ENCODE results near the gene MTRF1L.

The MTRF1L gene

DNA sequence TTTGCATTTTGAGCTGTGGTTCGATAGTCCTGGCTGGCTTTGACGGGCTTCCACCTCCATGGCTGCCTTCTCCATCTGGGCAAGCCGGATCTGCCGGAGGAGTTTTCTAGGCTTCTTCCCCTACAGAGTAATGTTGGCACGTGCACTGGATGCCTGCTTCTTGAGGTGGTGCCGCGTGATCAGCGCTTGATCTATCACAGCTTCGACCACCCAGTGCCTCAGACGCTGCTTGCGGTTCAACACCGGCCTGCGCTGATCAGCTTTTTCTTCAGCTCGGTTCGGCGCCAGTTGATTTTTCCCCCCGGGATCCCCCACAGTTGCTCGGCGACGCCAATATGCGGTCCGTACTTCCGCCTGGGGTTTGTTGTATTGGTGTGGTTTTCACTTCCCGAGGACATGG, 43.2 kb downstream of the MTRF1L start:
- Mint-ChIP-seq H3K4me1 (no peaks in the 10 kb centered on the region), H3K27me3 (peaks cover 49% of the 10 kb centered on the region), H3K27ac (no peak overlapping the region), H3K36me3 (no peaks in the 10 kb centered on the region), H3K9me3 (no peaks in the 10 kb centered on the region), H3K4me3 (no peak overlapping the region)
- ATAC-seq = no peak

DNA sequence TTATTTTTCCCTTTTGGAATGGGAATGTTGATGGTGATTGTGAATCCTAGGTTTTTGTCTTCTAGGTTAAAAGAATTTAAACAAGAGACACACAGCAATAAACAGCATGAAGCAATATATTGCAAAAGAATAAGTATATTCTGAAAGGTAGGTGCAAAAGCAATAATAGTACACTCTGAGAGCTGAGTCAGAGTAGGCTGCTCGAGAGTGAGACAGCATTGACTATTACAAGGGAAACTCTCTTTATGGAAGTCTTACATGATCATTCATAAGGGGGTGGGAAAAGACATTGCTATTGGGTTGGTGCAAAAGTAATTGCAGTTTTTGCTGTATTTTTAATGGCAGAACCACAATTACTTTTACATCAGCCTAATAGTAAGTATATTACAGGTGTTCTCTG, 44.7 kb downstream of the MTRF1L start:
- H3K4me1 Mint-ChIP-seq = no peaks in the 10 kb centered on the region
- no peak overlapping the region for H3K4me3 Mint-ChIP-seq
- H3K27me3 Mint-ChIP-seq = peaks cover 49% of the 10 kb centered on the region
- H3K36me3 Mint-ChIP-seq = no peaks in the 10 kb centered on the region
- no peak overlapping the region for H3K27ac Mint-ChIP-seq
- H3K9me3 Mint-ChIP-seq = no peaks in the 10 kb centered on the region
- no peak for ATAC-seq

DNA sequence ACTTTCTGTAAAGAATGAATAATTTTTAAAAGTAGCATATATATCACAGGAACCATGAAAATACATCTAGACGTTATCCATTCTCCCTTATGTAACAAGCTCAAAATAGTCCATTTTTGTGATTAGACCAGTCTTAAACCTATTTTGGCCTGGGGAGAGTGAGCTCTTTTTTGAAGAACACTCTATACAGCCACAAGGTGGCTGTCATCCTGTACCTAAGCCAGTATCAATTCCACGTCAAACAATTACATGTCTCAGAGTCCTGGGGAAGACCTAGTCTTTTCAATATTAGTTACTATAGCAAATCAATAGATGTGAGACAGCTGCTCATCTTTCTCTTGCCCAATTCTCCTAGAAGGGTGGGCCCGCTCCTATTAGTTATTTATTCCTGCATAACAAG, 48.1 kb downstream of the MTRF1L start:
- Mint-ChIP-seq H3K4me1 (no peaks in the 10 kb centered on the region), H3K4me3 (no peak overlapping the region), H3K27ac (no peak overlapping the region), H3K27me3 (peaks cover 34% of the 10 kb centered on the region), H3K9me3 (no peaks in the 10 kb centered on the region), H3K36me3 (no peaks in the 10 kb centered on the region)
- no peak for ATAC-seq

DNA sequence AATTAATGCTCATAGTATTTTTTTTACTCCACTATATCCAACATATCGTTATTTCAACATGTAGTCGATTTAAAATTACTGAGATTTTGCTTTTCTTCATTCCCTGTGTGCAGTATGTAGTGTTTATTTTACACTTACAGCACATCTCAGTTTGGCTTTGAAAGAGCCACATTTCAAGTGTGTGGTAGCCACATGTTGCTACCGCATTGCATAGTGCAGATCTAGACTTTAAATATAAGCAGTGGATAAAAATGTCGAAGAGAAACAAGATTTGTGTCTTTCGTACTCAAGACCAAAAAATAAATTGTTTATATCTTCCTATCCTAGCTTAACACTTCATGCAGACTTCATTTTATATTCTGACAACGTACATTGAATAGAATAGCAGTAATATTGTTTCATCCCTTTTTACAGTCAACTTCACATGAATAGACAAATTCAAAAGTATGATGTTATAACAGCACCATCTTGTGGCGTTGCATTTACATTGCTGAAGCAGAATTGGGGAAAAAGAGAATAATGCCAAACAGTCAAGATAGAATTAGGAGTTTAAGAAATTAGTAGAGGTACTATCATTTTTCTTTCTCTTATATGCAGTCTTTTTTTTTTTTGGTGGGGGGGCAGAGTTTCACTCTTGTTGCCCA, 49.5 kb downstream of the MTRF1L start:
- Mint-ChIP-seq H3K9me3 (no peaks in the 10 kb centered on the region), H3K27ac (no peak overlapping the region), H3K27me3 (peaks cover 24% of the 10 kb centered on the region), H3K36me3 (no peaks in the 10 kb centered on the region), H3K4me1 (peaks cover 5% of the 10 kb centered on the region), H3K4me3 (no peak overlapping the region)
- no peak for ATAC-seq

DNA sequence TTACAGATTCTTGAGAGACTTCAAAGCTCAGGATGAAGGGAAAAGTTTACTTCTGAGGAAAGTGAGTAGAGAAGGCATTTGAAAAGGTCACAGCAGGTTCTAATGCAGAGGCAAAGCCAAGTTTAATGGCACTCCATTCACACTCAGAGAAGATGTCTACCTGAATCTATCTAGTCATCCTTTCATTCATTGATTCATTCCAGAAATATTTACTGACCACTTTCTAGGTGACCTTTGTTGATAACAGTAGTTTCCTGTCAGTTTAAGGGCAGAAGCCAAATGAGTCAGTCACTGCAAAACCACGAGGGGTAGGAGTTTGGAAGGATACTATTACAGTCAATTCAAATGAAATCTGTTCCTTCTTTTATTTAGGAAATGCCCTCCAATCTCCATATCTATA, 50.5 kb downstream of the MTRF1L start:
- H3K4me3 Mint-ChIP-seq = no peak overlapping the region
- H3K4me1 Mint-ChIP-seq = peaks cover 9% of the 10 kb centered on the region
- no peak overlapping the region for H3K27ac Mint-ChIP-seq
- ATAC-seq = no peak
- H3K36me3 Mint-ChIP-seq = no peaks in the 10 kb centered on the region
- H3K9me3 Mint-ChIP-seq = no peaks in the 10 kb centered on the region
- H3K27me3 Mint-ChIP-seq = peaks cover 19% of the 10 kb centered on the region

DNA sequence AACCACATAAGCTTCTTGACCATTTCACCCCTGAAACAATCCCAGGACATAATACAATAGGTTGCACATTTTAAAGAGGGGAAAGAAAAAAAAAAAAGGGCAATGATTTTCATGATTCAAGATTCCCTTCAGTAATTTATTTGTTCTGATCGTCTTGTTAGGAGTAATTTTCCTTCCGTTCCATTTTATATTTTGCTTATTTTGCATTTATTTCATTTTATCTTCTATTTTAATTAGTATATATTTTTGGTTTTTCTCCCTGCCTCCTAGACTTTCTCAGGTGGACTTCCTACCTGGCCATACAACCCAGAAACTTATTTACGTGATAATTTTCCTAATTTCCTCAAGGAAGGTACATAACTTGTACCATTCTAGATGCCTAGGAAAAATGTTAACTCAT, 52.3 kb downstream of the MTRF1L start:
- Mint-ChIP-seq H3K9me3 (no peaks in the 10 kb centered on the region), H3K27me3 (peaks cover 8% of the 10 kb centered on the region), H3K36me3 (no peaks in the 10 kb centered on the region), H3K27ac (no peak overlapping the region), H3K4me3 (no peak overlapping the region), H3K4me1 (peaks cover 9% of the 10 kb centered on the region)
- no peak for ATAC-seq

DNA sequence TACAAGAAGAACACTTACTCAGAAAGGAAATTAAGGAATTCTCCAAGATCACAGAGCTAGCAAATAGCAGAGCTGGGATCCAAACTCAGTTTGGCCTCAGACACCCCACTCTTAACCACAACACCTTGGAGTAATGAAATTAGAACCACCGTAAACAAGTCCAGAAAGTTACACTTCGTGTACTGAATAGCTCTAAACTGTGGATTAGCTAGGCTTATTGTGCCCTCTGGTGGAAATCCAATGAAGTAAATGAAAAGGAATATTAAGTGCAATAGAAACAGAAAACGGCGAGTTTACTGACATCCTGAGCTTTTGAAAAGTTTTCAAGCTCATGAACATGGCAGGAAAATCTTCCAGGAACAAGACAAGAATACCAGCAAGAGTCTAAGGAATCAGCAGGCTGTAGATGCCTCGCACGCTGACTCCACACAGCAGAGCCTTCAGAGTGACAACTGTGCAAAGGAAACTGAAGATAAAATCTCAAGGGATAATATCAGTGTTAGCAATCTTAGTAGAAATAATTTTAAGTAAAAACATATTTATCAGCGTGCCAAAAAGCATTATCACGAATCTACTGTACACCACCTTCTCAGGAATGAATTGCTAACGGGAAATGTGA, 54.2 kb downstream of the MTRF1L start:
- Mint-ChIP-seq H3K27ac (no peak overlapping the region), H3K27me3 (peaks cover 8% of the 10 kb centered on the region), H3K36me3 (no peaks in the 10 kb centered on the region), H3K9me3 (no peaks in the 10 kb centered on the region), H3K4me1 (peaks cover 9% of the 10 kb centered on the region), H3K4me3 (no peak overlapping the region)
- ATAC-seq = no peak

DNA sequence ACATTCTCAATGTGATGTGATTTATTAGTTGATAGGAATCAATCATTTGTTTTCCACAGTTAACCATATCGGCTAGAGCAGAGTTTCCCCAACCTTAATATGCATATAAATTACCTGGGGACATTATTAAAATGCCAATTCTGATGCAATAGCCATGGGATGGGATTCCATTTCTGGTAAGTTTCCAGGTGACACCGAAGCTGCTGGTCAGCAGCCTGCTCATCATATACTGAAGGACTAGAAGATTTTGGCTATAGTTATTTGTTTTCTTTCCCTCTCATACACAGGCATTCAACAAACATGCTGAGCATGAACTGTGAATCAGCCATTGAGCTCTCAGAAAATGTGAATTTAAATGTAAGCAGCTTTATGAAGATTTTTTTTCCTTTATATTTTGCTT, 55.5 kb downstream of the MTRF1L start:
- H3K27me3 Mint-ChIP-seq = peaks cover 8% of the 10 kb centered on the region
- no peak overlapping the region for H3K27ac Mint-ChIP-seq
- no peak for ATAC-seq
- H3K9me3 Mint-ChIP-seq = no peaks in the 10 kb centered on the region
- no peaks in the 10 kb centered on the region for H3K36me3 Mint-ChIP-seq
- no peak overlapping the region for H3K4me3 Mint-ChIP-seq
- peaks cover 9% of the 10 kb centered on the region for H3K4me1 Mint-ChIP-seq

DNA sequence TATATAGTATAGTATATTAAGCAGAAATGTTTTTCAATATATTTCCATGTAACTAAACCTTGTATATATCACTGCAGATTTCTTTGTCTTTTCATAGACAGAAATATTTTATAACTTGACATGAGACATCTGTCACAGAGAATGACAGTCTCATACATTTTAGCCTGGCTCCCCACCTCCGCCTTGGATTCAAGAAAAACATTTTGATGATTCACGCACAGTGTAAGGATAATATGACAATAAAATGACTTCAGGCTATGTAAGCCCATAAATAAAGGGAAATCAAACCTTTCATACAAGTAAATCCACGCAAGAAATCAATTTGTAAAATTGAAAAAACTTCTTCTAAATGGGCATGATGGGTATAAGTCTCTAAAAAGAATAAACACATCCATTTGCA, 56.0 kb downstream of the MTRF1L start:
- Mint-ChIP-seq H3K27ac (no peak overlapping the region), H3K4me3 (no peak overlapping the region), H3K27me3 (peaks cover 8% of the 10 kb centered on the region), H3K9me3 (no peaks in the 10 kb centered on the region), H3K4me1 (peaks cover 9% of the 10 kb centered on the region), H3K36me3 (no peaks in the 10 kb centered on the region)
- ATAC-seq = no peak

DNA sequence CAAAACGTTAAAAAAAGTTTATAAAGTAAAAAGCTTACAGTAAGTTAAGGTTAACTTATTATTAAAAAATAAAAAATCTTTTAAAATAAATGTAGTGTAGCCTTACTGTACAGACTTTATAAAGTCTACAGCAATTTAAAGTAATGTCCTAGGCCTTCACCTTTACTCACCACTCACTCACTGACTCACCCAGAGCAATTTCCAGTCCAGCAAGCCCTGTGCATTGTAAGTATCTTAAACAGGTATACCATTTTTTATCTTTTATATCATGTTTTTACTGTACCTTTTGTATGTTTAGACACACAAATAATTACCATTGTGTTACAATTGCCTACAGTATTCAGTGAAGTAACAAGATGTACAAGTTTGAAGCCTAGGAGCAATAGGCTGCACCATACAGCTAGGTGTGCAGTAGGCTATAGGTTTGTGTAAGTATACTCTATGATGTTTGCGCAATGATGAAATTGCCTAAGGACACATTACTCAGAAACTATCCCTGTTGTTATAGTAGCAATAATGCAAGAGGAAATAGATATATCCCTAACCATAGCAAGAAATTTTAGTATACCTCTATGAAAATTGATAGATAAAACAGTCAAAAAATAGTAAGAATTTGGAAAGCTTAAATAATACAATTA, 59.1 kb downstream of the MTRF1L start:
- H3K27me3 Mint-ChIP-seq = peaks cover 26% of the 10 kb centered on the region
- no peaks in the 10 kb centered on the region for H3K9me3 Mint-ChIP-seq
- H3K4me1 Mint-ChIP-seq = peaks cover 8% of the 10 kb centered on the region
- H3K36me3 Mint-ChIP-seq = no peaks in the 10 kb centered on the region
- ATAC-seq = no peak
- H3K27ac Mint-ChIP-seq = no peak overlapping the region
- H3K4me3 Mint-ChIP-seq = no peak overlapping the region

DNA sequence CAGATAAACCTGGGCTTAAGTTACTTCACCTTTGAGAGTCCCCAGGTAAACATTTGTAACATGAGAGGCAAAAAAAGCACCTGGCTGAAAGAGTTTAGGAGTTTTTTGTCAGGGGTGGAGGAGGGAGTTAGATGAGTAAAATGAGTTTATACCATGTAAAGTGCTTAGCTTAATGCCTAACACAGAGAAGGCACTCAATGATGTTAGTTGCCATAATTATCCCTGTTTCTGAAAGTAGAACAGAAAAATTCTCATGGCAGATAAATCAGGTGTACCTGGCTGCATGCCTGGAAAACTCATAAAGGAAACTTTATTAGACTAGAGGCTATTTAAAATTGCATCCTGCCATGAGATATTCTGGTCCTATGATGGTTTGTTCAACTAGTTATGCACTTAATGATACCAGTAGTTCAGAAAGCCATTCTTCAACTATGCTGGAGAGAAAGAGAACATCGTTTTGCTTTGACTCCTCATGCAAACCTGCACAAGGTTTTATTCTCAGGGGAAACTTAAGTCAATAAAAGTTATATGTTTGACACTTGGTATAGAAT, 60.1 kb downstream of the MTRF1L start:
- Mint-ChIP-seq H3K4me1 (no peaks in the 10 kb centered on the region), H3K9me3 (no peaks in the 10 kb centered on the region), H3K4me3 (no peak overlapping the region), H3K27ac (no peak overlapping the region), H3K36me3 (no peaks in the 10 kb centered on the region), H3K27me3 (peaks cover 26% of the 10 kb centered on the region)
- no peak for ATAC-seq

DNA sequence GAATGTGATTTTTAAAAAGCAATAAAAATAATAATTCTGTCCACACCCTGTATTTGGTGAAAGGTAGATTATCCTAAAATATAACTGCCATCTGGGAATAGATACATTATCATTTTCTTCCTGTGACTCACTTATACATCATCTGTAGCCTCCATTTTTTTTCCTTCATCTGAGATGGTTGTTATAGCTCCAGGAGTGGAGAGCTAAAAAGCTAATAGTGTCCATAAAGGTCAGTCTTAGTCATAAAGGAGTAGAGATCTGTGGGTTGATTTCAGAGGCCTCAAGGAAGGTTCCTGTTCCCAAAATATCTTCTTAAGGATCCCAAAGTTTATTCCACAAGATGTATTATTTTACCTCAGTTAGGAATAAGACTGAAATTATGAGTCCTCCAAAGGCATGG, 60.8 kb downstream of the MTRF1L start:
- Mint-ChIP-seq H3K36me3 (no peaks in the 10 kb centered on the region), H3K4me1 (no peaks in the 10 kb centered on the region), H3K27ac (no peak overlapping the region), H3K27me3 (peaks cover 28% of the 10 kb centered on the region), H3K9me3 (no peaks in the 10 kb centered on the region), H3K4me3 (no peak overlapping the region)
- no peak for ATAC-seq
